HG03025 (cell line): Measurements from ENCODE around the gene RBM18.

Experiments used
- ATAC-seq: cut with Tn5 transposase; IDR thresholded peaks from one replicate; pipeline ENCODE4 v1.9.1; 2021; ENCODE audit warnings: mild to moderate bottlenecking, moderate library complexity; ENCODE audit not compliant: unreplicated experiment, low FRiP score

RBM18 gene

GRCh38 chr9:122207096-122207495 is 57.5 kb downstream of the RBM18 start:
- ATAC-seq = no peak

GRCh38 chr9:122206118-122207046 is 58.3 kb downstream of the RBM18 start:
- ATAC-seq = no peak

GRCh38 chr9:122205176-122205575 is 59.5 kb downstream of the RBM18 start:
- ATAC-seq = no peak

- ATAC-seq = no peak
Measured at GRCh38 chr9:122204491-122204890, 60.1 kb downstream of the RBM18 start.

- ATAC-seq = no peak
Measured at GRCh38 chr9:122204055-122204454, 60.6 kb downstream of the RBM18 start.

- ATAC-seq = no peak
Measured at GRCh38 chr9:122202111-122202510, 62.5 kb downstream of the RBM18 start.

GRCh38 chr9:122201641-122202040 is 63.0 kb downstream of the RBM18 start:
- no peak for ATAC-seq

GRCh38 chr9:122200960-122201595 is 63.6 kb downstream of the RBM18 start:
- ATAC-seq = no peak

GRCh38 chr9:122197882-122198281 is 66.8 kb downstream of the RBM18 start:
- ATAC-seq = no peak

GRCh38 chr9:122197426-122197825 is 67.2 kb downstream of the RBM18 start:
- no peak for ATAC-seq

GRCh38 chr9:122195875-122196274 is 68.8 kb downstream of the RBM18 start:
- no peak for ATAC-seq

GRCh38 chr9:122193651-122194050 is 71.0 kb downstream of the RBM18 start:
- no peak for ATAC-seq

- ATAC-seq = no peak
Measured at GRCh38 chr9:122192914-122193525, 71.6 kb downstream of the RBM18 start.

- no peak for ATAC-seq
Measured at GRCh38 chr9:122192261-122192875, 72.3 kb downstream of the RBM18 start.

- ATAC-seq = no peak
Measured at GRCh38 chr9:122191584-122191983, 73.1 kb downstream of the RBM18 start.

- no peak for ATAC-seq
Measured at GRCh38 chr9:122190597-122191381, 73.9 kb downstream of the RBM18 start.

GRCh38 chr9:122188369-122188768 is 76.3 kb downstream of the RBM18 start:
- no peak for ATAC-seq
